IMR-90 (cell line): ENCODE results near the gene CSNK1D. TPM values are rescaled to one million over a fixed set of nuclear protein-coding genes. Genes with fewer than 3 reads are reported as not detected.

Experiments
- ATAC-seq: fragments of 200-7000 bp; cut with Tn5 transposase; 2 replicates; pipeline ENCODE4 v1.9.1; 2020; ENCODE audit warnings: low read depth, mild to moderate bottlenecking, moderate library complexity
- BruUV-seq: library from RNA; stranded (reverse); fragments of 400-500 nt; replicated peaks from 2 replicates; lab custom pipeline; 2021; lab: Mats Ljungman, UMichigan
- CTCF ChIA-PET: fragments of 300-600 bp; formaldehyde crosslinking; extraction: SDS; loops from one replicate; lab custom pipeline; 2021; ENCODE audit warnings: antibody characterized with exemption; lab: Yijun Ruan, JAX
- POLR2A ChIA-PET: fragments of 300-600 bp; sonication (Branson Sonifier 250); formaldehyde crosslinking; loops from one replicate; lab custom pipeline; 2022; ENCODE audit warnings: antibody characterized with exemption; ENCODE audit not compliant: unreplicated experiment; lab: Charles Lee
- DNase-seq: peaks from one replicate; pipeline ENCODE4 v3.0.0; 2013
- H2AFZ ChIP-seq: replicated peaks from 2 replicates; pipeline ENCODE3; 2013; ENCODE audit warnings: low read length, mild to moderate bottlenecking; ENCODE audit not compliant: poor library complexity
- H2AK5ac ChIP-seq: 2 replicates; pipeline ENCODE4 v1.6.1; 2013; ENCODE audit warnings: low read depth, low read length, inconsistent platforms
- H2AK9ac ChIP-seq: replicated peaks from 2 replicates; pipeline ENCODE3; 2013; ENCODE audit warnings: mild to moderate bottlenecking, low read depth, low read length, moderate library complexity; ENCODE audit not compliant: poor library complexity
- H2BK120ac ChIP-seq: 2 replicates; pipeline ENCODE4 v1.6.1; 2013; ENCODE audit warnings: low read depth, low read length, inconsistent platforms
- H2BK15ac ChIP-seq: 3 replicates; pipeline ENCODE4 v1.6.1; 2013; ENCODE audit warnings: low read depth, low read length, inconsistent platforms
- H2BK20ac ChIP-seq: 2 replicates; pipeline ENCODE4 v1.6.1; 2013; ENCODE audit warnings: low read depth, mild to moderate bottlenecking, inconsistent platforms, low read length, moderate library complexity
- H2BK5ac ChIP-seq: 2 replicates; pipeline ENCODE4 v1.6.1; 2013; ENCODE audit warnings: mild to moderate bottlenecking, low read depth, low read length, inconsistent platforms; ENCODE audit not compliant: poor library complexity, severe bottlenecking
- H3K14ac ChIP-seq: replicated peaks from 2 replicates; pipeline ENCODE4 v1.6.1; 2013; ENCODE audit warnings: low read depth, low read length, inconsistent platforms
- H3K18ac ChIP-seq: 2 replicates; pipeline ENCODE4 v1.6.1; 2013; ENCODE audit warnings: low read depth, low read length, control low read depth
- H3K23ac ChIP-seq: 2 replicates; pipeline ENCODE4 v1.6.1; 2013; ENCODE audit warnings: low read depth, low read length, inconsistent platforms
- H3K27ac ChIP-seq: 2 replicates; pipeline ENCODE4 v1.5.1; 2013; ENCODE audit warnings: mild to moderate bottlenecking, control low read depth, low read length; ENCODE audit not compliant: insufficient read depth
- H3K27me3 ChIP-seq: 2 replicates; pipeline ENCODE4 v1.6.1; 2013; ENCODE audit warnings: low read length; ENCODE audit not compliant: control insufficient read depth, insufficient read depth
- H3K36me3 ChIP-seq: 2 replicates; pipeline ENCODE4 v1.6.1; 2013; ENCODE audit warnings: low read length, mixed read lengths; ENCODE audit not compliant: control insufficient read depth, insufficient read depth
- H3K4ac ChIP-seq: 2 replicates; pipeline ENCODE4 v1.6.1; 2013; ENCODE audit warnings: low read depth, low read length, inconsistent platforms
- H3K4me1 ChIP-seq: 2 replicates; pipeline ENCODE4 v1.6.1; 2013; ENCODE audit warnings: low read length, mixed read lengths; ENCODE audit not compliant: control insufficient read depth, insufficient read depth
- H3K4me2 ChIP-seq: 2 replicates; pipeline ENCODE4 v1.6.1; 2013; ENCODE audit warnings: low read depth, mild to moderate bottlenecking, control low read depth, low read length, moderate library complexity
- H3K4me3 ChIP-seq: 2 replicates; pipeline ENCODE4 v1.5.1; 2013; ENCODE audit warnings: low read depth, mild to moderate bottlenecking, control low read depth, low read length, moderate library complexity; ENCODE audit not compliant: insufficient read depth
- H3K56ac ChIP-seq: 2 replicates; pipeline ENCODE4 v1.6.1; 2013; ENCODE audit warnings: low read length, inconsistent platforms; ENCODE audit not compliant: insufficient read depth; ENCODE audit errors: extremely low read depth
- H3K79me1 ChIP-seq, 2 experiments: 2 replicates each; pipeline ENCODE4 v1.6.1; 2013; ENCODE audit warnings: low read length in 2 of 2, inconsistent platforms in 1 of 2, low read depth in 1 of 2
- H3K9ac ChIP-seq: 2 replicates; pipeline ENCODE4 v1.6.1; 2013; ENCODE audit warnings: low read depth, low read length, control low read depth
- H3K9me1 ChIP-seq: 2 replicates; pipeline ENCODE4 v1.6.1; 2013; ENCODE audit warnings: low read length, inconsistent platforms; ENCODE audit not compliant: insufficient read depth
- H3K9me3 ChIP-seq: 2 replicates; pipeline ENCODE4 v1.6.1; 2013; ENCODE audit warnings: low read length; ENCODE audit not compliant: control insufficient read depth, insufficient read depth
- H4K20me1 ChIP-seq: 2 replicates; pipeline ENCODE4 v1.6.1; 2013; ENCODE audit warnings: low read length, inconsistent platforms; ENCODE audit not compliant: insufficient read depth
- H4K5ac ChIP-seq: 2 replicates; pipeline ENCODE4 v1.6.1; 2013; ENCODE audit warnings: mild to moderate bottlenecking, low read depth, low read length, control low read depth
- H4K8ac ChIP-seq, 2 experiments: 2 replicates each; pipeline ENCODE4 v1.6.1; 2013; ENCODE audit warnings: low read depth in 2 of 2, low read length in 2 of 2, control low read depth in 1 of 2, inconsistent platforms in 1 of 2
- H4K91ac ChIP-seq: 2 replicates; pipeline ENCODE4 v1.6.1; 2013; ENCODE audit warnings: low read depth, low read length, inconsistent platforms; ENCODE audit not compliant: insufficient read depth
- BHLHE40 ChIP-seq: fragments of 150-350 bp; IDR thresholded peaks from 2 replicates; pipeline ENCODE4 v1.6.1; 2016; ENCODE audit warnings: mild to moderate bottlenecking, low read depth, low read length
- CEBPB ChIP-seq: IDR thresholded peaks from 2 replicates; pipeline ENCODE4 v1.6.1; 2012; ENCODE audit warnings: low read depth, low read length, improper control_type of control experiment
- CHD1 ChIP-seq: IDR thresholded peaks from 2 replicates; pipeline ENCODE4 v1.6.1; 2012; ENCODE audit warnings: low read depth, low read length, improper control_type of control experiment
- CTCF ChIP-seq: conservative IDR thresholded peaks from 2 replicates; pipeline ENCODE4 v1.5.1; 2012; ENCODE audit warnings: mild to moderate bottlenecking, low read depth, low read length, improper control_type of control experiment
- ELK1 ChIP-seq: fragments of 150-350 bp; IDR thresholded peaks from 2 replicates; pipeline ENCODE4 v1.6.1; 2016; ENCODE audit warnings: low read depth, mild to moderate bottlenecking, low read length, moderate library complexity, borderline replicate concordance
- FOS ChIP-seq: fragments of 150-350 bp; IDR thresholded peaks from 2 replicates; pipeline ENCODE4 v1.6.1; 2016; ENCODE audit warnings: low read depth, low read length
- MAFK ChIP-seq: IDR thresholded peaks from 2 replicates; pipeline ENCODE4 v1.6.1; 2012; ENCODE audit warnings: low read depth, low read length, improper control_type of control experiment
- MAZ ChIP-seq: IDR thresholded peaks from 2 replicates; pipeline ENCODE4 v1.6.1; 2012; ENCODE audit warnings: low read depth, mild to moderate bottlenecking, low read length, improper control_type of control experiment, moderate library complexity, borderline replicate concordance
- MXI1 ChIP-seq: IDR thresholded peaks from 2 replicates; pipeline ENCODE4 v1.6.1; 2012; ENCODE audit warnings: low read depth, mild to moderate bottlenecking, low read length, moderate library complexity, borderline replicate concordance
- NFE2L2 ChIP-seq: fragments of 150-350 bp; IDR thresholded peaks from 2 replicates; pipeline ENCODE4 v1.6.1; 2016; ENCODE audit warnings: low read depth, mild to moderate bottlenecking, low read length
- POLR2A ChIP-seq: IDR thresholded peaks from 2 replicates; pipeline ENCODE4 v1.6.1; 2012; ENCODE audit warnings: mild to moderate bottlenecking, low read depth, low read length
- RAD21 ChIP-seq: IDR thresholded peaks from 2 replicates; pipeline ENCODE4 v1.6.1; 2012; ENCODE audit warnings: low read length, improper control_type of control experiment
- RCOR1 ChIP-seq: IDR thresholded peaks from 2 replicates; pipeline ENCODE4 v1.6.1; 2012; ENCODE audit warnings: mild to moderate bottlenecking, low read length, improper control_type of control experiment; ENCODE audit not compliant: insufficient replicate concordance
- RFX5 ChIP-seq: IDR thresholded peaks from 2 replicates; pipeline ENCODE4 v1.8.0; 2012; ENCODE audit warnings: low read depth, mild to moderate bottlenecking, low read length, moderate library complexity
- SMC3 ChIP-seq: fragments of 150-350 bp; IDR thresholded peaks from 2 replicates; pipeline ENCODE4 v1.6.1; 2016; ENCODE audit warnings: low read depth, mild to moderate bottlenecking, antibody characterized with exemption, low read length, moderate library complexity
- WGBS, 2 experiments: methylation state at CpG; one replicate each; pipeline versions ENCODE4 v1.1.5 to v1.1.7; 2013; ENCODE audit warnings: missing lambda C conversion rate in 2 of 2; ENCODE audit not compliant: insufficient read length in 1 of 2; ENCODE audit errors: extremely low coverage in 2 of 2; 5-methylcytosine and 5-hydroxymethylcytosine counted together
- dilution Hi-C: fragments of 300-500 bp; cut with HindIII; formaldehyde crosslinking; loops from one replicate; pipeline ENCODE4 v1.14.3; 2018; ENCODE audit warnings: low sequenced_read_pairs; ENCODE audit not compliant: unreplicated experiment
- in situ Hi-C: fragments of 300-500 bp; cut with MboI; formaldehyde crosslinking; loops from 3 replicates; pipeline ENCODE4 v1.14.3; 2019; ENCODE audit warnings: low sequenced_read_pairs, inconsistent platforms, mixed read lengths
- intact Hi-C: fragments of 100-400 bp; cut with micrococcal nuclease; formaldehyde crosslinking; loops from 2 replicates; pipeline ENCODE4 v1.10.0; 2022
- polyA plus RNA-seq, 3 experiments: library from polyadenylated mRNA; depleted of rRNA; stranded (reverse); fragments of >200 nt; gene quantifications; 2 replicates each; pipeline ENCODE4 v1.2.3, GENCODE V29; 2012; ENCODE audit warnings: low replicate concordance in 1 of 3
- total RNA-seq: library from RNA; depleted of rRNA; stranded (reverse); fragments of >200 nt; gene quantifications from 2 replicates; pipeline ENCODE4 v1.2.3, GENCODE V29; 2012
- TF ChIP-seq, protein P1 (sequence below): fragments of 150-350 bp; IDR thresholded peaks from 2 replicates; pipeline ENCODE4 v1.6.1; 2017; ENCODE audit warnings: mild to moderate bottlenecking, antibody characterized with exemption, low read length, low read depth

CSNK1D gene
- total and polyA plus RNA-seq, 2 of the 4 experiments (the other 2 are of a cell fraction) = 47.1 to 186 TPM

- no TSS peak for BruUV-seq
- CTCF ChIA-PET = no interaction called here
Measured at GRCh38 chr17:82302568-82302963, 29.1 kb upstream of the CSNK1D start.

More at GRCh38 chr17:82302568-82302963, 29.1 kb upstream of the CSNK1D start:
- TF ChIP-seq POLR2A = no peak
- no peak for TF ChIP-seq RCOR1
- TF ChIP-seq CHD1 = no peak
- TF ChIP-seq CEBPB = no peak
- no peak for TF ChIP-seq BHLHE40
- TF ChIP-seq, protein P1, sequence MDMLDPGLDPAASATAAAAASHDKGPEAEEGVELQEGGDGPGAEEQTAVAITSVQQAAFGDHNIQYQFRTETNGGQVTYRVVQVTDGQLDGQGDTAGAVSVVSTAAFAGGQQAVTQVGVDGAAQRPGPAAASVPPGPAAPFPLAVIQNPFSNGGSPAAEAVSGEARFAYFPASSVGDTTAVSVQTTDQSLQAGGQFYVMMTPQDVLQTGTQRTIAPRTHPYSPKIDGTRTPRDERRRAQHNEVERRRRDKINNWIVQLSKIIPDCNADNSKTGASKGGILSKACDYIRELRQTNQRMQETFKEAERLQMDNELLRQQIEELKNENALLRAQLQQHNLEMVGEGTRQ = no peak
- TF ChIP-seq CTCF = no peak
- TF ChIP-seq MAZ = no peak
- no peak for TF ChIP-seq FOS
- no peak for TF ChIP-seq MAFK
- no peak for TF ChIP-seq SMC3
- TF ChIP-seq ELK1 = no peak
- TF ChIP-seq RAD21 = no peak
- no peak for TF ChIP-seq NFE2L2
- no peak for TF ChIP-seq MXI1
- TF ChIP-seq RFX5 = no peak
- Histone ChIP-seq H3K36me3 (no peaks in the 10 kb centered on the region), H3K4me2 (no peak overlapping the region), H4K91ac (no peak overlapping the region), H3K27ac (no peak overlapping the region), H4K5ac (no peak overlapping the region), H3K9me1 (peaks cover 4% of the 10 kb centered on the region; the same call in 1 of the 2 replicates), H3K56ac (no peak overlapping the region), H4K8ac (no peak overlapping the region), H3K27me3 (no peaks in the 10 kb centered on the region; the same call in 1 of the 2 replicates), H2BK120ac (no peak overlapping the region), H2AFZ (no peak overlapping the region), H2AK9ac (no peak overlapping the region), H3K23ac (no peak overlapping the region), H3K18ac (no peak overlapping the region), H3K4ac (no peak overlapping the region), H3K9me3 (no peaks in the 10 kb centered on the region), H3K9ac (no peak overlapping the region), H2AK5ac (no peak overlapping the region), H3K79me1 (0 out of 4 replicates have a peak, but pooled peaks cover 0 to 4% of the 10 kb centered on the region in 2 experiments), H2BK5ac (no peak overlapping the region), H3K14ac (no peak overlapping the region), H3K4me1 (peaks cover 13% of the 10 kb centered on the region), H2BK15ac (no peak overlapping the region), H4K20me1 (no peaks in the 10 kb centered on the region; the same call in 1 of the 2 replicates), H3K4me3 (no peak overlapping the region), H2BK20ac (no peak overlapping the region)
- no peak for DNase-seq
- intact Hi-C loops (no loop called here), in situ Hi-C loops (no loop called here), dilution Hi-C loops (no loop called here)
- 85% methylated on average over 4 of the region's 15 CpGs; no CpG with 5 or more reads in 1 of the 2 experiments for WGBS, 2 experiments
- POLR2A ChIA-PET = no interaction called here
- ATAC-seq = no peak
